ENCODE measurements around the gene ASB1. TPM values are rescaled to one million over a fixed set of nuclear protein-coding genes. Genes with fewer than 3 reads are reported as not detected.
A peak's percentile ranks its signal among the peaks of the same experiment; 100 is the strongest.

ASB1 gene
- total RNA-seq, 2 donors from 2014 or later = 11.9 to 27.8 TPM

GRCh38 chr2:238449241-238449640, 22.5 kb downstream of the ASB1 start:
- DNase-seq (ENCODE audit: low spot score) = no peak
- Histone ChIP-seq H3K4me1 (replicated peaks) (no peaks in the 10 kb centered on the region), H3K27ac (no peak overlapping the region), H3K4me3 (no peak overlapping the region), H3K9me3 (no peaks in the 10 kb centered on the region), H3K36me3 (peaks cover 0 to 3% of the 10 kb centered on the region in 2 donors), H3K27me3 (replicated peaks; ENCODE audit: insufficient read depth) (no peaks in the 10 kb centered on the region)
- intact Hi-C loops (cut with DNase I) = no loop called here
- 87% methylated on average over 8 of the region's 8 CpGs for WGBS
- TF ChIP-seq CTCF (IDR thresholded peaks at IDR 0.05) (no peak), POLR2A (IDR thresholded peaks at IDR 0.05) (no peak), POLR2AphosphoS5 (IDR thresholded peaks at IDR 0.05) (no peak)

GRCh38 chr2:238449909-238450417, 23.2 kb downstream of the ASB1 start:
- 82% methylated on average over 9 of the region's 9 CpGs for WGBS
- no peaks in the 10 kb centered on the region for H3K4me1 ChIP-seq (replicated peaks)
- no peaks in the 10 kb centered on the region for H3K27me3 ChIP-seq (replicated peaks; ENCODE audit: insufficient read depth)
- peak; percentile 25 for DNase-seq (ENCODE audit: low spot score)
- peaks cover 0 to 3% of the 10 kb centered on the region in 2 donors for H3K36me3 ChIP-seq
- H3K4me3 ChIP-seq = no peak overlapping the region
- TF ChIP-seq POLR2A (IDR thresholded peaks at IDR 0.05) = no peak
- peak; percentile 28 for TF ChIP-seq POLR2AphosphoS5 (IDR thresholded peaks at IDR 0.05)
- H3K27ac ChIP-seq = no peak overlapping the region
- H3K9me3 ChIP-seq = no peaks in the 10 kb centered on the region
- intact Hi-C loops (cut with DNase I) = loop anchor here (5.0 kb wide), 1 partner anchor 83 kb away; no protein-coding TSS in a partner anchor

GRCh38 chr2:238450440-238450861, 23.7 kb downstream of the ASB1 start:
- no peaks in the 10 kb centered on the region for H3K9me3 ChIP-seq
- 82% methylated on average over 10 of the region's 11 CpGs for WGBS
- TF ChIP-seq CTCF (IDR thresholded peaks at IDR 0.05) (no peak), POLR2A (IDR thresholded peaks at IDR 0.05) (no peak), POLR2AphosphoS5 (IDR thresholded peaks at IDR 0.05) (no peak)

GRCh38 chr2:238453842-238454241, 27.1 kb downstream of the ASB1 start:
- DNase-seq (ENCODE audit: low spot score) = no peak
- Histone ChIP-seq H3K36me3 (no peaks in the 10 kb centered on the region), H3K27me3 (replicated peaks; ENCODE audit: insufficient read depth) (no peaks in the 10 kb centered on the region), H3K9me3 (no peaks in the 10 kb centered on the region), H3K4me1 (replicated peaks) (no peaks in the 10 kb centered on the region), H3K4me3 (no peak overlapping the region), H3K27ac (no peak overlapping the region)
- TF ChIP-seq POLR2A (IDR thresholded peaks at IDR 0.05) = no peak
- TF ChIP-seq POLR2AphosphoS5 (IDR thresholded peaks at IDR 0.05) = no peak
- no peak for TF ChIP-seq CTCF (IDR thresholded peaks at IDR 0.05)
- intact Hi-C loops (cut with DNase I) = loop anchor here (5.0 kb wide), 1 partner anchor 87 kb away; no protein-coding TSS in a partner anchor
- 100% methylated on average over 4 of the region's 4 CpGs for WGBS

More at GRCh38 chr2:238450440-238450861, 23.7 kb downstream of the ASB1 start:
- H3K27ac ChIP-seq = no peak overlapping the region
- H3K36me3 ChIP-seq = peaks cover 0 to 3% of the 10 kb centered on the region in 2 donors
- intact Hi-C loops (cut with DNase I) = loop anchor here (5.0 kb wide), 1 partner anchor 83 kb away; no protein-coding TSS in a partner anchor
- H3K27me3 ChIP-seq (replicated peaks; ENCODE audit: insufficient read depth) = no peaks in the 10 kb centered on the region
- H3K4me3 ChIP-seq = no peak overlapping the region
- DNase-seq (ENCODE audit: low spot score) = no peak
- H3K4me1 ChIP-seq (replicated peaks) = no peaks in the 10 kb centered on the region

GRCh38 chr2:238456449-238456848, 29.7 kb downstream of the ASB1 start:
- H3K36me3 ChIP-seq = no peaks in the 10 kb centered on the region
- no peaks in the 10 kb centered on the region for H3K27me3 ChIP-seq (replicated peaks; ENCODE audit: insufficient read depth)
- TF ChIP-seq POLR2A (IDR thresholded peaks at IDR 0.05) (no peak), CTCF (IDR thresholded peaks at IDR 0.05) (no peak), POLR2AphosphoS5 (IDR thresholded peaks at IDR 0.05) (no peak)
- 93% methylated on average over 1 of the region's 1 CpG for WGBS
- H3K4me3 ChIP-seq = no peak overlapping the region
- H3K4me1 ChIP-seq (replicated peaks) = peaks cover 6% of the 10 kb centered on the region
- intact Hi-C loops (cut with DNase I) = no loop called here
- DNase-seq (ENCODE audit: low spot score) = no peak
- no peaks in the 10 kb centered on the region for H3K9me3 ChIP-seq
- H3K27ac ChIP-seq = no peak overlapping the region
